ENCODE measurements around the gene AGAP4. TPM values are rescaled to one million over a fixed set of nuclear protein-coding genes. Genes with fewer than 3 reads are reported as not detected.
"Not testable (repeated sequence)": the region's sequence is repeated elsewhere in the genome, so short reads cannot be mapped to it uniquely, and the experiment has no call there.

The AGAP4 gene
- total RNA-seq, 1 donor from 2014 or later: 18.4 TPM

DNA sequence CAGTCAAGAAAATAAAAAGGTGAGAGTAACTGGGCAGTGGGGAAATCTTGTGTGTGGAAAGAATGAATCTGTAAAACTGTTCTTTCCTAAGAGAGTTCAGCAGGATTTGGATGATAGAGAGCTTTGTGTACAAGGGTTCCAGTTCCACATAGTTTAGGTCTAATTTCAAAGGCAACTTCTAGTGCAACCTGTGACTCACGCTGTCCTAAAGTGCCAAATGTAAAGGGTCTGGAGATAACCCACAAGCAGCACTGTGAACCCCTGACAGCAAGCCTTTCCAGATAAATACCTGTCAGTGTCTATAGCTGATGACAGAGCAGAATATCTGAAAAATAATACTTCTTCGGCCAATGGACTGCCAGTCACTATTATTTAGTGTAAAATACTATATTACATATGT, 16.3 kb upstream of the AGAP4 start:
- H3K27me3 Mint-ChIP-seq (ENCODE audit: low read depth, unreplicated experiment); H3K36me3 Mint-ChIP-seq (ENCODE audit: low read depth, unreplicated experiment); H3K36me3 ChIP-seq (ENCODE audit: insufficient read depth, low read length); H3K4me1 ChIP-seq (ENCODE audit: insufficient read depth, low read length); H3K27me3 ChIP-seq (ENCODE audit: insufficient read depth, low read length); H3K27ac ChIP-seq (ENCODE audit: low read depth, low read length); H4K20me1 ChIP-seq (ENCODE audit: insufficient read depth, low read length); H3K27ac Mint-ChIP-seq (ENCODE audit: unreplicated experiment); FAIRE-seq; H3K9me3 ChIP-seq (ENCODE audit: insufficient read depth, low read depth, low read length); H3K4me1 Mint-ChIP-seq (ENCODE audit: low read depth, unreplicated experiment); H3K9me3 Mint-ChIP-seq (ENCODE audit: unreplicated experiment); H3K4me3 Mint-ChIP-seq (ENCODE audit: unreplicated experiment); H2AFZ ChIP-seq (ENCODE audit: low read depth, low read length); H3K9ac ChIP-seq (ENCODE audit: low read length); H3K79me2 ChIP-seq (ENCODE audit: insufficient read depth, low read length); H3K4me3 ChIP-seq (ENCODE audit: insufficient read depth, low read depth, low read length); H3K4me2 ChIP-seq (ENCODE audit: low read length): not testable (repeated sequence)
- DNase-seq (ENCODE audit: low read depth): peak; percentile 2

DNA sequence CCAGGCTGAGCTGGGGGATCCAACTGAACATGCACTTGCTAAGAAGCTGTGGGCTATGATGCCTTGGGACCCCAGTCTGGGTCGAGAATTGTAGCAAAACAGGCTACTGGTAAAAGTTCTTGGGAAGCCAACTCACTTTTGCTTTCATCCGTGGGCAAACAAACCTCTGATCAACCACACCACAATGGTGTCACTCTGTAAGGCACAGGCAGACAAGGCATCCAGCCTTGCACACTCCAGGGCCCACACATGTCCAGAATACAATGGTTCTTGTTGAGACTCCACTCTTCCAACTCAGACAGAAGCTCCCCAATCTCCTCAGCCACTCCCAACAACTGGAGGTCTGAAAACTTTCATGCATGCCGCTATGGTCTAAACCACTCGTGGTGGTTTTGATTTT, 10.6 kb upstream of the AGAP4 start:
- not testable (repeated sequence) for H3K9ac ChIP-seq (ENCODE audit: low read length); H3K27ac Mint-ChIP-seq (ENCODE audit: unreplicated experiment); H3K4me3 ChIP-seq (ENCODE audit: insufficient read depth, low read depth, low read length); H4K20me1 ChIP-seq (ENCODE audit: insufficient read depth, low read length); H3K4me1 ChIP-seq (ENCODE audit: insufficient read depth, low read length); H3K4me2 ChIP-seq (ENCODE audit: low read length); H3K36me3 Mint-ChIP-seq (ENCODE audit: low read depth, unreplicated experiment); H3K9me3 Mint-ChIP-seq (ENCODE audit: unreplicated experiment); H3K4me3 Mint-ChIP-seq (ENCODE audit: unreplicated experiment); H3K79me2 ChIP-seq (ENCODE audit: insufficient read depth, low read length); H3K36me3 ChIP-seq (ENCODE audit: insufficient read depth, low read length); FAIRE-seq; DNase-seq (ENCODE audit: low read depth); H3K4me1 Mint-ChIP-seq (ENCODE audit: low read depth, unreplicated experiment); H3K27me3 ChIP-seq (ENCODE audit: insufficient read depth, low read length); H3K27ac ChIP-seq (ENCODE audit: low read depth, low read length); H3K27me3 Mint-ChIP-seq (ENCODE audit: low read depth, unreplicated experiment); H2AFZ ChIP-seq (ENCODE audit: low read depth, low read length); H3K9me3 ChIP-seq (ENCODE audit: insufficient read depth, low read depth, low read length)

DNA sequence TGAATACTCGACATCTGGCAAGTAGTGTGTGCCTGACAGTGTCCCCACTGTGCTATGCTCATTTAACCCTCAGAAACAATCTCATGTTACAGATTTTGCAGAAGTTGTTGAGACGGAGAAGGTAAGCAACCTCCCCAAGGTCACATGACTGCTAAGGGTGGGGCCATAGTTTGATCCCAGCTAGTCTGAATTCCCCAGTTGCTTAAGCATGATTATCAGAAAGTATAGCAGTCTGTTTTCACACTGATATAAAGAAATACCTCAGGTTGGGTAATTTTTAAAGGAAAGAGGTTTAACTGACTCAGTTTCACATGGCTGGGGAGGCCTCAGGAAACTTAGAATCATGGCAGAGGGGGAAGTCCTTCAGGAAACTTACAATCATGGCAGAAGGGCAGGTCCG, 1.2 kb upstream of the AGAP4 start:
- not testable (repeated sequence) for H3K27ac Mint-ChIP-seq (ENCODE audit: unreplicated experiment); H3K9me3 ChIP-seq (ENCODE audit: insufficient read depth, low read depth, low read length); H3K9ac ChIP-seq (ENCODE audit: low read length); H3K4me2 ChIP-seq (ENCODE audit: low read length); H3K27ac ChIP-seq (ENCODE audit: low read depth, low read length); H3K9me3 Mint-ChIP-seq (ENCODE audit: unreplicated experiment); H3K27me3 ChIP-seq (ENCODE audit: insufficient read depth, low read length); H3K4me1 ChIP-seq (ENCODE audit: insufficient read depth, low read length); H4K20me1 ChIP-seq (ENCODE audit: insufficient read depth, low read length); H3K79me2 ChIP-seq (ENCODE audit: insufficient read depth, low read length); DNase-seq (ENCODE audit: low read depth); H3K36me3 Mint-ChIP-seq (ENCODE audit: low read depth, unreplicated experiment); H2AFZ ChIP-seq (ENCODE audit: low read depth, low read length); H3K4me3 Mint-ChIP-seq (ENCODE audit: unreplicated experiment); H3K4me1 Mint-ChIP-seq (ENCODE audit: low read depth, unreplicated experiment); H3K4me3 ChIP-seq (ENCODE audit: insufficient read depth, low read depth, low read length); FAIRE-seq; H3K36me3 ChIP-seq (ENCODE audit: insufficient read depth, low read length); H3K27me3 Mint-ChIP-seq (ENCODE audit: low read depth, unreplicated experiment)

DNA sequence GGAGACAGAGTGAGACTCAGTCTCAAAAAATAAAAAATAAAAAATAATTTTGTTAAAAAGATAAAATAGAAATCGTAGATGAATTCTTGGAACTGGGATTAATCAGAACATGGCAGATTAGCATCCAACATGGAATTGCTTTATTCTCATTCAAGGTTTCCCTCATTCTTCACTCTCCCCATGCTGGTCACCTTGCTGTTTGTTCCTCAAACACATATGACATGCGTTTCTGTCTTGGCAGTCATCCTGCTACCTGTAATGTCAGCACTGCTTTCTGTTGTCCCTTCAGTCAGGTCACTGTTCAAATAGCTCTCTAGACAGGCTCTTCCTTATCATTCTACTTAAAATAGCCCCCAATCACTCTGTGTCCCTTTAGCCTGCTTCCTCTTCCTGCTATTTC, 24.4 kb downstream of the AGAP4 start:
- peaks cover 10% of the 10 kb centered on the region for H3K9me3 Mint-ChIP-seq (ENCODE audit: unreplicated experiment)
- H3K36me3 ChIP-seq (ENCODE audit: insufficient read depth, low read length); H3K4me1 ChIP-seq (ENCODE audit: insufficient read depth, low read length); H4K20me1 ChIP-seq (ENCODE audit: insufficient read depth, low read length); H3K27me3 ChIP-seq (ENCODE audit: insufficient read depth, low read length); H3K79me2 ChIP-seq (ENCODE audit: insufficient read depth, low read length); H3K4me2 ChIP-seq (ENCODE audit: low read length); FAIRE-seq; H3K4me3 Mint-ChIP-seq (ENCODE audit: unreplicated experiment); H3K36me3 Mint-ChIP-seq (ENCODE audit: low read depth, unreplicated experiment); H3K9me3 ChIP-seq (ENCODE audit: insufficient read depth, low read depth, low read length); H3K9ac ChIP-seq (ENCODE audit: low read length); H3K4me3 ChIP-seq (ENCODE audit: insufficient read depth, low read depth, low read length); H3K27ac Mint-ChIP-seq (ENCODE audit: unreplicated experiment); H3K27ac ChIP-seq (ENCODE audit: low read depth, low read length); H2AFZ ChIP-seq (ENCODE audit: low read depth, low read length); H3K4me1 Mint-ChIP-seq (ENCODE audit: low read depth, unreplicated experiment); DNase-seq (ENCODE audit: low read depth); H3K27me3 Mint-ChIP-seq (ENCODE audit: low read depth, unreplicated experiment): not testable (repeated sequence)

DNA sequence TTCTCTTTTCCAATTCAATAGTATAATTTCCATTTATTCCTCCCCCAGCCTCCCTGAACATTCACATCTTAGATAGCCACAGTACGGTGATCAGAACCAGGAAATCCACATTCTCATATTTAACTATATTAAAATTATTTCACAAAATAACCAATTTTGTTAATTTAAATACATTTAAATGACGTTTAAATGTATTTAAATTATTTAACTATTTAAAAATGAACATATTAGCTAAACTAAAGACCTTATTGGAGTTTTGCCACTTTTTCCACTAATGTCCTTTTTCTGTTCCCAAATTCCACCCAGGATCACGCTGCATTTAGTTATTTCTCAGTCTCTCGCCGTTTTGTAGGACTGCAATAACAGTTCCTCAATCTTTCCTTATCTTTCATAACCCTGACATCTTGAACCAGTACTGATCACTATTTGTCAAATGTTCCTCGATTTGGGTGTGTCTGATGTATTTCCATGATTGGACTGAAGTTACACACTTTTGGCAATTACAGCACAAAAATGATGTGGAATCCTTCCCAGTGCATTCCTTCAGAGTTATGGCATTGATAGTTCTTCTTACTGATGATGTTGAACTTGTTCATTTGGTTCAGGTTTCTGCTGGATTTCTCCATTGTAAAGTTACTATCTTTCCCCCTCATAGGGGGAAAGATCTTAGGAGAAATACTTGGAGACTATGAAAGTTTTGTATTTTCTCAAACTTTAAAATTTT, 27.0 kb downstream of the AGAP4 start:
- not testable (repeated sequence) for H3K4me1 ChIP-seq (ENCODE audit: insufficient read depth, low read length); H3K4me3 Mint-ChIP-seq (ENCODE audit: unreplicated experiment); H3K4me3 ChIP-seq (ENCODE audit: insufficient read depth, low read depth, low read length); H2AFZ ChIP-seq (ENCODE audit: low read depth, low read length); H3K27me3 Mint-ChIP-seq (ENCODE audit: low read depth, unreplicated experiment); FAIRE-seq; H3K79me2 ChIP-seq (ENCODE audit: insufficient read depth, low read length); H3K9ac ChIP-seq (ENCODE audit: low read length); H3K4me1 Mint-ChIP-seq (ENCODE audit: low read depth, unreplicated experiment); H3K27ac Mint-ChIP-seq (ENCODE audit: unreplicated experiment); H3K36me3 ChIP-seq (ENCODE audit: insufficient read depth, low read length); H3K27me3 ChIP-seq (ENCODE audit: insufficient read depth, low read length); H4K20me1 ChIP-seq (ENCODE audit: insufficient read depth, low read length); H3K4me2 ChIP-seq (ENCODE audit: low read length); H3K9me3 ChIP-seq (ENCODE audit: insufficient read depth, low read depth, low read length); H3K27ac ChIP-seq (ENCODE audit: low read depth, low read length)
- H3K36me3 Mint-ChIP-seq (ENCODE audit: low read depth, unreplicated experiment): peaks cover 12% of the 10 kb centered on the region
- H3K9me3 Mint-ChIP-seq (ENCODE audit: unreplicated experiment): peaks cover 13% of the 10 kb centered on the region
- peak; percentile 2 for DNase-seq (ENCODE audit: low read depth)

All from astrocyte (in vitro differentiated cells and primary cell).